Measurements from ENCODE around the gene OR5F1. TPM values are rescaled to one million over a fixed set of nuclear protein-coding genes. Genes with fewer than 3 reads are reported as not detected.

OR5F1 gene
- total RNA-seq, result not detected

DNA sequence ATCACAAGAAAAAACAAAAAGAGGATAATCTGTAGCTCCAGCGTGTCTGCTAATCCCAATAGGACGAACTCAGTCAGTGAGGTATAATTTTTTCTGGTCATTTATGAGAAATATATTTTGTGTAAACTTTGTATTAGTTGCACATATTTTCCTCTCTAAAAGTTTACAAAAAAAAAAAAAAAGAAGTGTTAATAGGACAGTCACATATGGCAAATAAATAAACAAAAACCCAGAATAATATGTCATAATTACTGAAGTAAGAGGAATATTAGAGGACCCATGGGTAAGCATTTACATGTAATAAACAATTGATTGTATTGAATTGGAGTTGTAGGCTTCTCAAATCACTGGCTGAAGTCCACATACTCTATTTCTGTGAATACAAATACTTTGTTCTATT is at the start of gene OR5F1:
Gene OR5F1 (minus strand): TSS at position 101 of the 400 bp plus-strand sequence. CDS start 0 bp downstream, at position 101.

DNA sequence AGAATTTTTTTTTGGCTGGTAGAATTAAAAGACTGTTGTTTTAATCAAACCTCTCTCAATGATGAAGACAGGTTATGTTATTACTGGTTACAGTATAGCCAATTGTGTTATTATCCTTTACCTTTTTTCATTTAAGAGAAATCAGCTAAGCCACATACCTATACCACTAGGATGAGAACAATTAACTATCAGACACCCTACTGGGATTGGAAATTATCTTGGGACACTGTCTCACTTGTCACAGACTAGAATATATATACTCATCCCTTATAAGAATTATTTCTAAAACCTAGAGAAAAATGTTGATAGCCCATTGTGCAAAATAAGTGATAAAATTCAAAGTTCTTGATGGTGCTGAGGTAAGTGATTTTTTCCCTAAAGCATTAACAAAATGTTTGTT is 32.9 kb upstream of the OR5F1 start, which contains the start of gene OR5AS1:
Gene OR5AS1 (plus strand): TSS at position 301 of the 400 bp plus-strand sequence. CDS start 2,765 bp downstream, outside the sequence.

DNA sequence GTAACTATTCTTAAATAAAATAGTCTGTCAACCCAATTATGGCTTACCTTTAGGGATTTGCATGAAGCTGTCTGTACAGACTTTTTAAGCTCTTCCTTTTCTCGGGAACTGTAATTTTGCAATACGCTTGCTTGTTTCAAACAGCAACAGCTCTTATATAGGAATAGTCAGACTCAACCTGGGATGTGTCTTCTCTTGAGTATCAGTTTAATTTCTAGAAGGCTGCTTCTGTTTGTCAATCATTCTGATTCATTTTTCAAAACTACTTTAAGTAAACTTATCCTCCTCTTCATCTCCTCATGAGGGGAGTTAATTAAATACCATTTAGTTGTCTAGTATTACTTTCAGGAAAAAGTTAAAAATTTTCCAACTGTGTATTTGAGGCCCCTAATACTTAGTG is 24.6 kb downstream of the OR5F1 start, which contains the start of gene OR10AG1:
Gene OR10AG1 (minus strand): TSS at position 101 of the 400 bp plus-strand sequence. CDS start 38 bp downstream, at position 63.

Other genes starting within 250 kb of the OR5F1 start
- not detected for gene OR5D13, start 221.2 kb downstream of the OR5F1 start, total RNA-seq
- gene OR5D14, start 199.1 kb downstream of the OR5F1 start, total RNA-seq, result not detected
- not detected for gene OR5L1, start 183.3 kb downstream of the OR5F1 start, total RNA-seq
- not detected for gene OR5D18, start 175.0 kb downstream of the OR5F1 start, total RNA-seq
- not detected for gene OR5L2, start 167.4 kb downstream of the OR5F1 start, total RNA-seq
- not detected for gene OR5D16, start 155.9 kb downstream of the OR5F1 start, total RNA-seq
- gene TRIM51, start 111.3 kb downstream of the OR5F1 start, total RNA-seq, result not detected
- gene OR5W2, start 80.0 kb downstream of the OR5F1 start, total RNA-seq, result not detected
- gene OR5I1, start 58.2 kb downstream of the OR5F1 start, total RNA-seq, result not detected
- gene OR10AG1, start 24.7 kb downstream of the OR5F1 start, total RNA-seq, result not detected
- gene OR5AS1, start 33.0 kb upstream of the OR5F1 start, total RNA-seq, result not detected
- not detected for gene OR8I2, start 98.7 kb upstream of the OR5F1 start, total RNA-seq
- gene OR8H2, start 109.1 kb upstream of the OR5F1 start, total RNA-seq, result not detected
- gene OR8H3, start 127.7 kb upstream of the OR5F1 start, total RNA-seq, result not detected
- gene OR8J3, start 145.6 kb upstream of the OR5F1 start, total RNA-seq, result not detected
- gene OR8K5, start 165.7 kb upstream of the OR5F1 start, total RNA-seq, result not detected
- gene OR5J2, start 182.0 kb upstream of the OR5F1 start, total RNA-seq, result not detected
- gene OR5T2, start 239.6 kb upstream of the OR5F1 start, total RNA-seq, result not detected